GM13977 (cell line): ENCODE data around the gene TMCC2.
"Not testable (repeated sequence)": the region's sequence is repeated elsewhere in the genome, so short reads cannot be mapped to it uniquely, and the experiment has no call there.

Experiments used
- DNase-seq: peaks from one replicate; pipeline ENCODE4 v3.0.0; 2012; ENCODE audit warnings: low spot score
- in situ Hi-C: fragments of 300-500 bp; cut with MboI; formaldehyde crosslinking; loops from one replicate; pipeline ENCODE4 v1.12.0; 2022; ENCODE audit warnings: low sequenced_read_pairs, low pct_unique_long_range_greater_than_20kb, mixed read lengths, inconsistent platforms; ENCODE audit not compliant: unreplicated experiment
- TF ChIP-seq, protein P1 (sequence below): IDR thresholded peaks from 2 replicates; pipeline ENCODE4 v1.5.1; 2012; ENCODE audit warnings: mild to moderate bottlenecking, control low read depth; ENCODE audit not compliant: insufficient read depth; ENCODE audit errors: extremely low read depth, missing control alignments

Gene TMCC2, protein sequence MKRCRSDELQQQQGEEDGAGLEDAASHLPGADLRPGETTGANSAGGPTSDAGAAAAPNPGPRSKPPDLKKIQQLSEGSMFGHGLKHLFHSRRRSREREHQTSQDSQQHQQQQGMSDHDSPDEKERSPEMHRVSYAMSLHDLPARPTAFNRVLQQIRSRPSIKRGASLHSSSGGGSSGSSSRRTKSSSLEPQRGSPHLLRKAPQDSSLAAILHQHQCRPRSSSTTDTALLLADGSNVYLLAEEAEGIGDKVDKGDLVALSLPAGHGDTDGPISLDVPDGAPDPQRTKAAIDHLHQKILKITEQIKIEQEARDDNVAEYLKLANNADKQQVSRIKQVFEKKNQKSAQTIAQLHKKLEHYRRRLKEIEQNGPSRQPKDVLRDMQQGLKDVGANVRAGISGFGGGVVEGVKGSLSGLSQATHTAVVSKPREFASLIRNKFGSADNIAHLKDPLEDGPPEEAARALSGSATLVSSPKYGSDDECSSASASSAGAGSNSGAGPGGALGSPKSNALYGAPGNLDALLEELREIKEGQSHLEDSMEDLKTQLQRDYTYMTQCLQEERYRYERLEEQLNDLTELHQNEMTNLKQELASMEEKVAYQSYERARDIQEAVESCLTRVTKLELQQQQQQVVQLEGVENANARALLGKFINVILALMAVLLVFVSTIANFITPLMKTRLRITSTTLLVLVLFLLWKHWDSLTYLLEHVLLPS

DNA sequence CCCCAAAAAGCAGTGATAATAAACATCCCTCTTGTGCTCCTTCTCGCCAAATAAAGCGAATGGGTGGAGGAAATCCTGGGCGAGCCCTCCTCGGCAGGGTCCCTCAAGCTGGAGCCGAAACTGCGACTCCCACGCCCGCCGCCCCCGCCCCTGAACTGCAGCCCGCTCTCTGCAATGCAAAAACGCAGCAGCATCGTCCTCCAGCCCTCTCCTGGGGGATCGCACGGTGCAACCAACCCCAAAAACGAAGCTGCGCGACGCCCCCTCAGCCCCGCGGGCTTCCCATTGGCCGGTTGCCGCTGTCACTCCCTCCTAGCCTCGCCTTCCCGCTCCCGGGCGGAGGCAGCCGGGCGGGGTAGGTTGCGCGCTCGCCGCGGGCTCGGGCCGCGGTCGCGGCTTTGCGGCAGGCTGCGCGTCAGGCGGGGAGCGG lies at the start of gene TMCC2:
Gene TMCC2 (plus strand): TSS at position 363 of the 430 bp plus-strand sequence. CDS start 619 bp downstream, outside the sequence.
- DNase-seq = peak; percentile 94
- TF ChIP-seq, protein P1, sequence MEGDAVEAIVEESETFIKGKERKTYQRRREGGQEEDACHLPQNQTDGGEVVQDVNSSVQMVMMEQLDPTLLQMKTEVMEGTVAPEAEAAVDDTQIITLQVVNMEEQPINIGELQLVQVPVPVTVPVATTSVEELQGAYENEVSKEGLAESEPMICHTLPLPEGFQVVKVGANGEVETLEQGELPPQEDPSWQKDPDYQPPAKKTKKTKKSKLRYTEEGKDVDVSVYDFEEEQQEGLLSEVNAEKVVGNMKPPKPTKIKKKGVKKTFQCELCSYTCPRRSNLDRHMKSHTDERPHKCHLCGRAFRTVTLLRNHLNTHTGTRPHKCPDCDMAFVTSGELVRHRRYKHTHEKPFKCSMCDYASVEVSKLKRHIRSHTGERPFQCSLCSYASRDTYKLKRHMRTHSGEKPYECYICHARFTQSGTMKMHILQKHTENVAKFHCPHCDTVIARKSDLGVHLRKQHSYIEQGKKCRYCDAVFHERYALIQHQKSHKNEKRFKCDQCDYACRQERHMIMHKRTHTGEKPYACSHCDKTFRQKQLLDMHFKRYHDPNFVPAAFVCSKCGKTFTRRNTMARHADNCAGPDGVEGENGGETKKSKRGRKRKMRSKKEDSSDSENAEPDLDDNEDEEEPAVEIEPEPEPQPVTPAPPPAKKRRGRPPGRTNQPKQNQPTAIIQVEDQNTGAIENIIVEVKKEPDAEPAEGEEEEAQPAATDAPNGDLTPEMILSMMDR = no peak

DNA sequence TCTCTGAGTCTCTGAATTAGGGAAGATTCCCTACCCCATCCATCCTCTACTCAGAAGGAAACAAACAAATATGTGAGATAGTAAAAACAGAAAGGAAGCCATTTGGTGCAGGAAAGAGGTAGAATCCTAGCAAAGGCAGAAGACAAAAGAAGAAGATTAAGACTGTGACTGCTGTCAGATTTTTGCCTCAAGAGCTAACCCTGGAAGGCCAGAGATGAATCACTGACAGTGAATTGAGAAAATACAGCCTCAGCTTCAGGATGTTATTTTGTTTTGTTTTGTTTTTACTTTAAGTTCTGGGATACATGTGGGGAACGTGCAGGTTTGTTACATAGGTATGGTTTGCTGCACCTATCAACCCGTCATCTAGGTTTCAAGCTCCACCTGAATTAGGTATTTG lies 47.9 kb upstream of the TMCC2 start:
- TF ChIP-seq, protein P1 = no peak
- in situ Hi-C loops = no loop called here
- no peak for DNase-seq

More for the DNA sequence above, at the start of gene TMCC2:
- in situ Hi-C loops = no loop called here

DNA sequence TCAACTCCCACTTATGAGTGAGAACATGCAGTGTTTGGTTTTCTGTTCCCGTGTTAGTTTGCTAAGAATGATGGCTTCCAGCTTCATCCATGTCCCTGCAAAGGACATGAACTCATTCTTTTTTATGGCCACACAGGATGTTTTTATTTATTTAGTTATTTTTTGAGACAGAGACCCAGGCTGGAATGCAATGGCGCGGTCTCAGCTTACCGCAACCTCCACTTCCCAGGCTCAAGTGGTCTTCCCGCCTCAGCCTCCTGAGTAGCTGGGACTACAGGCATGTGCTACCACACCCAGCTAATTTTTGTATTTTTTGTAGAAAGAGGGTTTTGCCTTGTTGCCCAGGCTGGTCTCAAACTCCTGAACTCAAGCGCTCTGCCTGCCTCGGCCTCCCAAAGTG lies 47.4 kb upstream of the TMCC2 start:
- DNase-seq, in situ Hi-C loops: not testable (repeated sequence)

DNA sequence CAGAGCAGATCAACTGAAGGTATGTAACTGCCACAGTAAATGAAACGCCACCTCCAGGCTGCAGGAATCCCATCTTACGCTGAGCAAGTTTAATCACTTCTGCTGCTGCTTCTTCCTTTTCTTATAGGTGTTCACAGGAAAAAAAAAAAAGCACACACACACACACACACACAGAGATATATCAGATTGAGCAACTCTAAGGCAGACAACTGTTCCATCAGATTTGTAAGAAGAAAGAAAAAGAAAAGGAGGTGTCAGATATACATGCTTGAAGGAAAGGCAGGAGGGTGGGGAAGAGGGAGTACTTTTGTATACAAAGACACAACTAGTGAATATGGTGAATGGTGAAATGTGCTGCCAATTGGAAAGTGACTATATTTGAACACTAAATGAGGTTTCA lies 44.8 kb upstream of the TMCC2 start:
- in situ Hi-C loops = no loop called here
- TF ChIP-seq, protein P1 = no peak
- DNase-seq = no peak

DNA sequence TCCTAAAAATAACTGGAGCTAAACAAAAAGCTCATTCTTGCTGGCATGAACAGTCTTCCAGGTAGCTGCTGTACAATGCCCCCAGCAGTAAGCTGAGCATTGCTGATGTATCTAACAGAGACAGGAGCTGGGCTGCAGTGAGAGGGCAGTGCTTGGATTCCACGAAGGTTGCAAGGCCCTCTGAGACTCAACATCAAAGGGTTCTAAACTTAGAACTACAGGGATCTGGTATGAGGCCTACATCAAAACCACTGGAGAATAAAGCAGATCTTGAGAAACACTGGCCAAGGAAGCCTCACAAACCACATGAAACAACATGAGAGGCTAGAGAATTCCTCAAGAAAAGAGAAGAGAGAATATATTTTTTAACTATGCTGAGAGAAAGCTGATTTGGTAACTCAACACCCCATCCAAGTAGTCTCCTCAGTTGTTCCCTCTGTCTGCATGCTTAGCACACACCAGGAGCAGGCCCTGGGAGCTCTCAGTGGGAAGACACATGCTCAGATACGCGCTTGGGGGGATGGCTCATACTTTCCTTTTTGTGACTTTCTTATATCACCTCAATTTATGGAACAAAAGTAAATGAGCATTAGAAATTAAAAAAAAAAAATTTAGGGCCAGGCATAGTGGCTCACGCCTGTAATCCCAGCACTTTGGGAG lies 43.9 kb upstream of the TMCC2 start:
- TF ChIP-seq, protein P1 = no peak
- no peak for DNase-seq
- in situ Hi-C loops = no loop called here

DNA sequence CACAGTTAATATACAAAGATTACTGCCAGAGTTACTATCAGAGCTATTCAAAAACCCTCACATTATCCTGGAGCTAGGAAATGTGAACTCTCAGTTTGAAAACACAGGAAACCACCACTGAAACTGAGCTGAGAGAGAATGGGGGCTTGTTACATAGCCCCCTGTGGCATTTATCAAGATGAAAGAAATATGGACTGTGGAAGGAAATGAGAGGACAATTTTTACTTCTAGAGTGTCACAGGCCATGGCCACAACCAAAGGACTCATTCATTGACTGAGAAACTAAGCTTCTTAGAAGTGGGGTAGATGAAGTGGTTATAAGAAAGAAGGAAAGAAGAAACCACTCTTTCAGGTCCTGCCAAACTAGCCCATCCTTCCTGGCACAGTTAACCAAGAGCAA lies 41.6 kb upstream of the TMCC2 start:
- in situ Hi-C loops = no loop called here
- TF ChIP-seq, protein P1 = no peak
- no peak for DNase-seq
